Loucy (cell line): ENCODE results near the gene PARVB.

Experiments
- H2AFZ ChIP-seq: fragments of 200-600 bp; sonication (generic); 2 replicates; pipeline ENCODE4 v1.6.0; 2016; ENCODE audit warnings: antibody characterized with exemption, mild to moderate bottlenecking, low read length, moderate library complexity
- H3F3A ChIP-seq: fragments of 200-600 bp; 2 replicates; pipeline ENCODE4 v1.6.0; 2016; ENCODE audit warnings: antibody characterized with exemption, low read depth, mild to moderate bottlenecking
- H3K27me3 ChIP-seq: fragments of 200-600 bp; sonication (generic); 2 replicates; pipeline ENCODE4 v1.6.1; 2014; ENCODE audit warnings: low read length, mild to moderate bottlenecking; ENCODE audit not compliant: insufficient read depth, poor library complexity, severe bottlenecking
- H3K36me3 ChIP-seq: fragments of 200-600 bp; sonication (generic); 2 replicates; pipeline ENCODE4 v1.6.1; 2016; ENCODE audit warnings: low read length; ENCODE audit not compliant: insufficient read depth
- H3K4me1 ChIP-seq: fragments of 200-600 bp; sonication (generic); 2 replicates; pipeline ENCODE4 v1.5.1; 2014; ENCODE audit warnings: low read length, mild to moderate bottlenecking; ENCODE audit not compliant: insufficient read depth, poor library complexity, severe bottlenecking
- H3K4me2 ChIP-seq: fragments of 200-600 bp; sonication (generic); 2 replicates; pipeline ENCODE4 v1.6.0; 2014; ENCODE audit warnings: antibody characterized with exemption, low read length, low read depth, mild to moderate bottlenecking; ENCODE audit not compliant: poor library complexity, severe bottlenecking
- H3K4me3 ChIP-seq: fragments of 200-600 bp; sonication (generic); 2 replicates; pipeline ENCODE4 v1.5.1; 2014; ENCODE audit warnings: low read length, mild to moderate bottlenecking, mixed read lengths; ENCODE audit not compliant: poor library complexity, severe bottlenecking
- H3K79me2 ChIP-seq: fragments of 200-600 bp; sonication (generic); 2 replicates; pipeline ENCODE4 v1.6.1; 2014; ENCODE audit warnings: low read length; ENCODE audit not compliant: insufficient read depth
- H3K9ac ChIP-seq: fragments of 200-600 bp; sonication (generic); 2 replicates; pipeline ENCODE4 v1.6.0; 2014; ENCODE audit warnings: mild to moderate bottlenecking, low read depth, low read length, moderate library complexity; ENCODE audit not compliant: poor library complexity, severe bottlenecking
- H3K9me2 ChIP-seq: fragments of 200-600 bp; sonication (generic); replicated peaks from 2 replicates; pipeline ENCODE4 v1.6.1; 2016; ENCODE audit warnings: low read depth, low read length, mixed read lengths
- H3K9me3 ChIP-seq: fragments of 200-600 bp; sonication (generic); 2 replicates; pipeline ENCODE4 v1.6.1; 2014; ENCODE audit warnings: mild to moderate bottlenecking, antibody characterized with exemption, low read length, low read depth; ENCODE audit not compliant: insufficient read depth
- H4K20me1 ChIP-seq: fragments of 200-600 bp; sonication (generic); 2 replicates; pipeline ENCODE4 v1.6.0; 2014; ENCODE audit warnings: antibody characterized with exemption, low read length, mild to moderate bottlenecking; ENCODE audit not compliant: insufficient read depth, poor library complexity, severe bottlenecking
- CTCF ChIP-seq: fragments of 200-600 bp; sonication (generic); conservative IDR thresholded peaks from 2 replicates; pipeline ENCODE4 v1.5.1; 2014; ENCODE audit warnings: mild to moderate bottlenecking, antibody characterized with exemption, low read length
- EZH2phosphoT487 ChIP-seq: fragments of 200-600 bp; IDR thresholded peaks from 2 replicates; pipeline ENCODE4 v1.6.1; 2018; ENCODE audit warnings: antibody characterized with exemption, mild to moderate bottlenecking, moderate library complexity, borderline replicate concordance

The PARVB gene

GRCh38 chr22:44162960-44163359, 138.9 kb downstream of the PARVB start:
- peaks cover 6% of the 10 kb centered on the region for H3K4me1 ChIP-seq
- no peaks in the 10 kb centered on the region for H4K20me1 ChIP-seq
- TF ChIP-seq EZH2phosphoT487, result no peak
- no peak for TF ChIP-seq CTCF
- H3K9me2 ChIP-seq, result no peaks in the 10 kb centered on the region
- H2AFZ ChIP-seq, result no peak overlapping the region
- H3K79me2 ChIP-seq, result no peaks in the 10 kb centered on the region
- H3K9ac ChIP-seq, result no peak overlapping the region
- H3K27me3 ChIP-seq, result no peaks in the 10 kb centered on the region
- H3K4me2 ChIP-seq, result no peak overlapping the region
- no peaks in the 10 kb centered on the region for H3K9me3 ChIP-seq
- no peaks in the 10 kb centered on the region for H3F3A ChIP-seq
- no peak overlapping the region for H3K4me3 ChIP-seq
- H3K36me3 ChIP-seq, result no peaks in the 10 kb centered on the region

GRCh38 chr22:44163536-44163935, 139.4 kb downstream of the PARVB start:
- H3K4me1 ChIP-seq, result peaks cover 6% of the 10 kb centered on the region
- H3K9me3 ChIP-seq, result no peaks in the 10 kb centered on the region
- H3K36me3 ChIP-seq, result no peaks in the 10 kb centered on the region
- no peak overlapping the region for H3K9ac ChIP-seq
- H3K79me2 ChIP-seq, result no peaks in the 10 kb centered on the region
- TF ChIP-seq CTCF (no peak), EZH2phosphoT487 (no peak)
- no peaks in the 10 kb centered on the region for H3K27me3 ChIP-seq
- H3K9me2 ChIP-seq, result no peaks in the 10 kb centered on the region
- no peak overlapping the region for H3K4me3 ChIP-seq
- no peak overlapping the region for H3K4me2 ChIP-seq
- no peaks in the 10 kb centered on the region for H3F3A ChIP-seq
- H4K20me1 ChIP-seq, result no peaks in the 10 kb centered on the region
- H2AFZ ChIP-seq, result no peak overlapping the region

GRCh38 chr22:44164031-44164430, 139.9 kb downstream of the PARVB start:
- Histone ChIP-seq H3K36me3 (no peaks in the 10 kb centered on the region), H4K20me1 (no peaks in the 10 kb centered on the region), H3F3A (no peaks in the 10 kb centered on the region), H2AFZ (no peak overlapping the region), H3K79me2 (no peaks in the 10 kb centered on the region), H3K9ac (no peak overlapping the region), H3K4me3 (no peak overlapping the region), H3K9me3 (no peaks in the 10 kb centered on the region), H3K4me2 (no peak overlapping the region), H3K27me3 (no peaks in the 10 kb centered on the region), H3K9me2 (no peaks in the 10 kb centered on the region), H3K4me1 (peaks cover 6% of the 10 kb centered on the region)
- no peak for TF ChIP-seq CTCF
- no peak for TF ChIP-seq EZH2phosphoT487
